ENCODE measurements around the gene ESAM.
A peak's percentile ranks its signal among the peaks of the same experiment; 100 is the strongest.

The ESAM gene, protein sequence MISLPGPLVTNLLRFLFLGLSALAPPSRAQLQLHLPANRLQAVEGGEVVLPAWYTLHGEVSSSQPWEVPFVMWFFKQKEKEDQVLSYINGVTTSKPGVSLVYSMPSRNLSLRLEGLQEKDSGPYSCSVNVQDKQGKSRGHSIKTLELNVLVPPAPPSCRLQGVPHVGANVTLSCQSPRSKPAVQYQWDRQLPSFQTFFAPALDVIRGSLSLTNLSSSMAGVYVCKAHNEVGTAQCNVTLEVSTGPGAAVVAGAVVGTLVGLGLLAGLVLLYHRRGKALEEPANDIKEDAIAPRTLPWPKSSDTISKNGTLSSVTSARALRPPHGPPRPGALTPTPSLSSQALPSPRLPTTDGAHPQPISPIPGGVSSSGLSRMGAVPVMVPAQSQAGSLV

DNA sequence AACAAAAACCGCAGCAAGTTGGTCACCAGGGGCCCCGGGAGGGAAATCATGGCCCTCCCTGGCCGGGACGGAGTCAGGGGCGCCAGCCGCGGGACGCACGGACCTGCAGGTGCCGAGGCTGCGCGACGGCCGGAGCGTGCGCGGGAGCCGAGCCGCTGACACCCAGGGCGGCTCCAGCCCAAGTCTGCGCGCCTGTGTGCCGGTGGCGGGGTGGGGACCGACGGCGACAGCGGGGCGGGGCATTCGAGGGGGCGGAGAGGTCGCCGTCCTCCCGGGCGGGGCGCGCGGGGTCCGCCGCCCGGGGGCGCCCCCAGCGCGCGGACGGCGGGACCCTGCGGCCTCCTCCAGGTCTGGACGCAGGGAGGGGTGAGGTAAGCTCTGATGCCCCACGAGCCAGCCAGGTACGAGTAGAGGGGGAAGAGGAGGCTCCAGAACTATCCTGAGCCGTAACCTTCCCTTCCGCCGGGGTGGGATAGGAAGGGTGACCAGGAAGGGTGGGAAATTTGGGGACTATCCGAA lies at the start of gene ESAM:
Gene ESAM, minus strand, starts transcription at position 186 of the 519 bp plus-strand sequence. Its CDS starts 136 bp downstream, at position 50.
- peak; percentile 38 for DNase-seq (ENCODE audit: low spot score)

DNA sequence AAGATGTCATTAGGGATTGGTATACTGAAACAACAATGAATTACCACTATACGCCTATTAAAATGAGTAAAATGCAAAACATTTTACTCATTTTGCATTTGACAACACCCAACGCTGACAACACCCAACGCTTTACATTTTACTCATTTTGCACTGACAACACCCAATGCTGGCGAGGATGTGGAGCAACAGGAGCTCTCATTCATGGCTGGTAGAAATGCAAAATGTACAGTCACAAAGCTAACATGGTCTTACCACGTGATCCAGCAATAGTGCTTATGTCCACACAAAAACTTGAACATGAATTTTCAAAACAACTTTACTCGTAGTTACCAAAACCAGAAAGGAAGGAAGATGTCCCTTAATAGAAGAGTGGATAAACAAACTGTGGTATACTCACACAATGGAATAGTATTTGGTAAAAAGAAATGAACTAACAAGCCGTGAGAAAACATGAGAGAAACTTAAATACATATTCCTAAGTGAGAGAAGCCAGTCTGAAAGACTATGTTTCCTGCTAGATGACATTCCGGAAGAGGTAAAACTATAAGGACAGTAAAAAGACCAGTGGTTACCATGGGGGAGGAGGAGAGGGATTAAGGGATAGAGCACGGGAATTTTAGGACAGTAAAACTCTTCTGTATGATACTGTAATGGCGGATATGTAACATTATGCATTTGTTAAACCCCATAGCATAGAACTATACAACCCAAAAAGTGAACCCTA lies 49.5 kb upstream of the ESAM start:
- no peak for DNase-seq (ENCODE audit: low spot score)

DNA sequence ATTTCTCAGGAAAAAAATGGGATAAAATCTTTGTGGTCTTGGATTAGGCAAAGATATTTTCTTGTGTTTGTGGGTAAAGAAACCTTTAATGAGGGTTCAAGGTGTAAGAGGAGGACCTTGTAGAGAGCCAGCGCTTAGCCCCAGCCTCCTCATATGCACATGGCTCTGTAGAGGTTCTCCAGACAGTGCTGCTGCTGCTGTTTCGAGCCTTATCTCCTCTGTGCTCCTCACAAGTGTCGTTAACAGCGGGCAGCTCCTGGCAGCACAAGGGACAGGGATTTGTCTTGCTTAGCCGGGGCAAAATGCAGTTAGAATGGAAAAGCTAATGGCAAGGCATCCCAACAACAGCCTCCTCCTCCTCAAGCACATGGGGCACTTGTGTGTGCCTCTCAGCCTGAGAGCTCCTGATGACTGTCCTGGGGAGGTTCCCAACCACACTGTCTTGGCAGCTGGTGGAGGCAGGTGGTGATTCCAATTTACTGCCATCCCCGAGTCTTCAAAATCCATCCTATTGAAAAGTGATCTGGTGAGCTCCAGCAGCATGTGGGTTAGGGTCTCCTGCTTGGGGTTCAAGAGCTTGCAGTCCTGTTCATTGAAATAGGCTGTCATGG lies 45.7 kb upstream of the ESAM start:
- no peak for DNase-seq (ENCODE audit: low spot score)

DNA sequence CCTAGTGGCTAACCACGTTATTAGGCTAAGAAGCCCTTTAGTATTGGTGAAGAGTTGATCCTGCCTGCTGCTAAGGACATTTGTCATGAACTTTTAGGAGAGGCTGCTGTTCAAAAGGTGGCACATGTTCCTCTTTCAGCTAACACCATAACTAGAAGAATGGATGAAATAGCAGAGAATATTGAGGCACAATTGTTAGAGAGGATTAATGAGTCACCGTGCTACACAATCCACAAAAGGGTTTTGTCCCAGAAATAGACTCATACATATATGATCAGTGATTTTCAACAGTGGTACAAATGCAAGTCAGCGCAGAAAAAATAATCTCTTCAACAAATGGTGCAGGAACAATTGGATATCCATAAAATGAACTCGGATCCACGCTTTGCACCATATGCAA lies 45.1 kb upstream of the ESAM start:
- DNase-seq (ENCODE audit: low spot score), result no peak

DNA sequence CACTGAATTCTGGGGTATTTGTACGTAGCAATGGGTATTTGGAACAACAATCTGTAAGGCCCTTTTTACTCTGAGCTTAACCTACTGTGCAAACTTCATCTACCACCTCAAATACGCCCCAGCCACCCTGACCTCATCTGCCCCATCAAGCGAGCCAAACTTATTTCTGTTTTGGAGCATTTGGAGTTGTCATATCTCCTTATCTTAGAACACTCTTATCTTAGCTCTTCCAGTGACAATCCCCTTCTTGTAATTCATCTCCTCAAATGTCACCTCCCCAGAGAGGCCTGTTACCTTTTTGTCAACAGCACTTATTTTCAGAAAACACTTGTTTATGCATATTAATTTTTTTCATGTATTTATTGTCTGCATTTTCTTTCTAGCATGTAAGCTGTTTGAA lies 42.8 kb upstream of the ESAM start:
- no peak for DNase-seq (ENCODE audit: low spot score)

DNA sequence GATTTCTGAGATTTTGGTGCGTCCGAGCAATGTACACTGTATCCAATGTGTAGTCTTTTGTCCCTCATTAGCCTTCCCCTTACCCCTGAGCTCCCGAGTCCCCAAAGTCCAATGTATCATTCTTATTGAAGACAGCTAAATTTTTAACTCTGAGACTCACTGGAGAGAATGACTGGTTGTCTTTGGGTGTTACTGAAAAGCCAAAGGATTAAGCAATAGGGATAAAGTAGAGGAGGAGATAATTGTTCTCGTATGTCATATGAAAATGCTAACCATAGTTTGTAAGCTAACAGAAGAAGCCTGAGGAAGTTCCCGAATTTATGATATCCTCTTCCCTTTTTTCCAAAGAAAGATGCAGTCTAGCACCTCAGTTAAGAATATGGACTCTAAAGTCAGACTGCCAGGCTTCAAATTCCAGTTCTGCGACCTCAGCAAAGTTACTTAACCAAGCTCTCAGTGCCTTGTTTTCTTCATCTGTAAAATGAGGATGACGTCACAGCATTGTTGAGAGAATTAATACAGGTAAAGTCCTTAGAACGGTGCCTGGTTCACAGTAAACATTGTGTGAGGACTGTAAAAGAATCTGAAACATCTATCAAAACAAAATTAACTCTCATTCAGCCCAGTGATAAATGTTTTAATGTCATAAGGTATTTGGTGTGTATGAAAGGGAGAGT lies 39.7 kb upstream of the ESAM start:
- no peak for DNase-seq (ENCODE audit: low spot score)

DNA sequence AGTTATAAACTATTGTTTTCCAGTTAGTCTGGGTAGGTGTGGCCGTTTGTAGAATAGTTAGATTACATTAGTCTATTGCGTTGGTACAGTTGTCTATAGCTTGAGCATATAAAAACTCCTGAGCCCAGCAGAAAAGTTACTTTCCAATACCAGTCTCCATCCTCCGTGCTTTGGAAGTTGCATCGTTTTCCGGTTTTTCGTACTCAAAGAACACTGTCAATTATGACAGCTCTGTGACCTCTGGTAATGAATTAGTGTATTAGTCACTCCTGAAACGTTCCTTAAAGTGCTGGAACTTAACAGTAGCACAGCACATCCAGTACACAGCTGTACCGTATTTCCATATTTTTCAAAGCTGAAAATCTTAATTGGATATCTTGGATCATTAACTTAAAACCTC lies 38.9 kb upstream of the ESAM start:
- peak; percentile 59 for DNase-seq (ENCODE audit: low spot score)

DNA sequence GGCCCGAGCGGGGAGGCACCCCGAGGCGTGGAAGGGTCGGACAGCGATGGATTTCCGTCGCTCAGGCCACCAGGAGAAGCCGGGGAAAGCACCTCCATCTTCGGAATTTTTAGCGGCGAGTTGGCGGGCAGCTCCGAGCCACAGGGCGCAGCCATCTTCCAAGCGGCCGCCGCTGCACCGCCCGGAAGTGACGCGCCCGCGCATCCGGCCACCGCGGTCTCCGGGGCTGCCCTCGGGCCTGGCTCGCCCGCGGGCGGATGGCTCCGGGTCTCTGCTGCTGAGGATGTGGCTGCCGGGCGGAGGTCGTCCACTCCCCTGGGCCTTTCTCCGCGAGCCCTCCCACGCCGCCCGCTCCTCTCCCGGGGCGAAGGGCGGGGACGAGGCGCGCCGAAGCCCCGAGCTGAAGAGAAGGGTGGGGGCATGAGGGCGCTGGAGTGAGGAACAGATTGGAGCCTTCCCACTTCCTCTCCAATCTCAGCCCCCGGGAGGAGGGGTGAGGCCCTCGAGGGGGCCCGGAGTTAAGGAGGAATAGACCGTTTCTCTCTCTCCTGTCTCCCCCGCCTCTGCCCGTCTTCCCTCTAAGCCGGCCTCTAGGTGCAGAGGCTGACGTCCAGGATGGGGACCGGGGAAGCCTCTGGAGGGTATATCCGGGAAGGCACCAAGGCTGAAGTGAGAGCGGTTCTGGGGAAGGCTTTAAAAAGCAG lies 38.3 kb upstream of the ESAM start, which contains the start of gene MSANTD2:
Gene MSANTD2, minus strand, starts transcription at position 181 of the 704 bp plus-strand sequence. Its CDS starts 26 bp downstream, at position 155.
- peak; percentile 77 for DNase-seq (ENCODE audit: low spot score)

DNA sequence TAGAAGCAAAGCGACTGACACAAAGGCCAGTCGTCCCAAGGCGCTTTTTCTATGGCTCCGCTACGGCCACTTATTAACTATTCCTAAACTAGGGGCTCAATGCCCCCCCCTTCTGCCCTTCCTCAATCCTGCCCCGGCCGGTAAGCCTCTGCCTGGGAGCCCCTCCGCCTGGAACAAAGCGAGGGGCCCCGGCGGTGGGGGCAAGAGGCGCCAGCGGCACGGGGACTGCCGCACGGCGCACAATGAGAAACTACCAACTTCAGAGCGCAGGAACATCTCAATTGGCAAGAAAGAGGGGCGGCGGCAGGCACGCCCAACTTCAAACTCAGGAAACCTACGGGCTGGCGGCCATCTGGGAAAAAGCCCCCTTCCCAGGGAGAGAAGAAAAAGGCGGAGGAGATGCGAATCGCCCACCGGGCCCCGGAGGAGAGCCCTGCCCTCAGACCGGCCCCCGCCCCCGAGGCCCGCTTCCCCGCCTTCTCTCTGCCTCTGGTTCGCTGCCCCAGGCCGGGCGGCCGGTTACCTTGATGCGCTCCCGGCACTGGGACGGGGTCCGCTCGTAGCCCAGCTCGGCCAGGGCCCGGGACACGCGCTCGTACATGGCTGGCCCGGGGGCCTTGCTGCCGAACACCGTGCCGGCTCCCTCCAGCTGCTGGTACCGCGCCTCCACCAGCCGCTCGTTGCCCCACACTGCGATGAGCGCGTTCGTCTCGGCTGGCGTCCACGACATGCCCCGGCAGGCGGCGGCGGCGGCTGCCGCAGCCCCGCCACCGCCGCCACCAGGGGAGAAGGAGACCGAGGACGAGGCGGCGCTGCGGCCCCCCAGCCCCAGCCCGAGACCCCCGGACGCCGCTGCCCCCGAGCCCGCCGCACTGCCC lies 37.5 kb upstream of the ESAM start:
- DNase-seq (ENCODE audit: low spot score), result peak; percentile 34

DNA sequence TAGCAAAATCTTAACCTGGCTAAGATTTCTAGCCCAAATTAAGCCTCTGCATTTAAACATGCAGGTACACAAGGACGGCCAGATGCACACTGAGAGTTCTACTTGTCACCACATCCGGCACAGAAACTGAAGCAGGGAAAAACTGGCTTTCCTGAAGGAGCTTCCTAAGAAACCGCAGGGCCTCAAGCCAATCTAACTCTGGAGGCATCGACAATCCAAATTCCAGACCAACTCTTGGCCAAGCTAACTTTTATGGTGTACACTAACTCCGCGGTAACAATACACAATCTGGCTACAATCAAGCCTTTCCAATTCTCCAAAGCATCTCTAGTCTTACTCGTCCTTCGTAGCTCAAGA lies 36.9 kb upstream of the ESAM start:
- DNase-seq (ENCODE audit: low spot score), result peak; percentile 71

DNA sequence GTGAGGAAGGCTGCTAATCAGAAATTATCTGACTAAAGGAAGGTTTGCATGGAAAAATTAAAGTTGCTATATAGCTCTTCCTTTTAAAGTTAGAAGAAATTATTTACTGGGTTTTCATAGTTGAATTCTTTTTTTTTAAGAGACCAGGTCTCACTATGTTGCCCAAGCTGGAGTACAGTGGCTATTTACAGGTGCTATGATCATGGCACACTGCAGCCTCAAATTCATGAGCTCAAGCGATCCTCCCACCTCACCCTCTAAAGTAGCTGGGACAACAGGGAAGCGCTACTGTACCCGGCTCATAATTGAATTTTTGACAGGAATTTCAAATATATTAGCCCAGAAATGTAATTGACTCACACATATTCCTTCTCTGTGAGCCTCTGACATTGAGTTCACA lies 34.2 kb upstream of the ESAM start:
- DNase-seq (ENCODE audit: low spot score), result no peak

DNA sequence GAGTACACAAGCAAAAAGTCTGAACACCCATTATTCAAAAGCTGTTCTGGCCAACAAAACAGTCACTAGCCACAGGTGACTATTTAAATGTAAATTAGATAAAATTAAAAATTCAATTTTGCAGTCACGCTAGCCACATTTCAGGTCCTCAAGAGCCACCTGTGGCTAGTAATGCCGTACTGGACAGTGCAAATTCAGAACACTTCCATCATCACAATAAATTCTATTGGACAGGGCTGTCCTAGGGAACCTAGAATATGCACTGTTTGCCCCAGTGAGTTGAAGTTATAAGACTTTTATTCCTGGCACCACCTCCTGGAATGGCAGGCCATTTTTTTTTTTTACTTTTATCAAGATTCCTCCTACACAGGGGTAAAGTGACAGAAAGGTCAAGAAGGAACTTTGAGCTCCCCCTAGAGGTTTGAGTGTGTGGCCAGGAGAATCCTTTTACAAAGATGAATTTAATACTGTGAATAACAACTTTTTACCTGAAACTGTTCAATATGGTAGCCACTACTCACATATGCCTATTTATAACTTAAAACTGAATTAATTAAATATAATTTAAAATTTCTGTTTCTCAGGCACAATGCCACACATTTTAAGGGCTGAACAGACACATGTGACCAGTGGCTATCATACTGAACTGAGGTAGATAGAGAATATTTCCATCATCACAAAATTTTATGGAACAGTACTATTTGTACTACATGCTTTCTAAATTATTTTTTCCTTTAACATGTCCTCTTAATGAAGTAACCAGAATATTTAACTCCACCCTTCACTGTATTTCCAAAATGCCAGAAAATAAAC lies 31.6 kb upstream of the ESAM start:
- DNase-seq (ENCODE audit: low spot score), result peak; percentile 59

DNA sequence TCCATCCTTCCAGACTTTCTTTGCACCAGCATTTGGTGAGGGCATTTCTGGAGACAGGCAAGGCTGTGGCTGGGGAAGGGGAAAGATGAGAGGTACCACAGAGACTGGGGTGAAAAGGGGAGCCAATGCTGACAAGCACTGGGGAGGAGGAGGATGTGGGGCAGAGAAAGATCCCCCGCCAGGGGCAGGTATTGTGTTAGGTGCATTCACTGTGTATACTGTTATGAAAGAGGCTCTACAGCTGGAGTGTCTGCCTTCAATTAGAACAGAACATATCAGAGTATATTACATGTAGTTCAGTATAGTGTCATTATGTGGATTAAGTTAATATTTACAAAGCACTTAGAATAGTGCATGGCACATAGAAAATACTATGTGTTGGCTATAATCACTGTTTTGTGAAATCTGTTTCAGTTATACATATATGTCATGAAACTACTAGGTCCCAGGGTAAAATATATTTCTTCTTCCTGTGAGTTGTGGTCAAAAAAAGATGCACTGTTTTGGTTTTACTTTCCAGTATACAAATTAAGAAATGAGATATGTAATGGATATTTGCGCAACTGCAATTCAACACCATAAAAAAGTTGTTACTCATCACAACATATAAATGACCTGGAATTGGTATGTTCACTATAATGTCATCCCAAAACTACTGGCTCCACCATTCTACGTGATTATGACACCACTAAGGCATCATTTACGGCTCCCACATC lies 29.7 kb upstream of the ESAM start:
- no peak for DNase-seq (ENCODE audit: low spot score)

DNA sequence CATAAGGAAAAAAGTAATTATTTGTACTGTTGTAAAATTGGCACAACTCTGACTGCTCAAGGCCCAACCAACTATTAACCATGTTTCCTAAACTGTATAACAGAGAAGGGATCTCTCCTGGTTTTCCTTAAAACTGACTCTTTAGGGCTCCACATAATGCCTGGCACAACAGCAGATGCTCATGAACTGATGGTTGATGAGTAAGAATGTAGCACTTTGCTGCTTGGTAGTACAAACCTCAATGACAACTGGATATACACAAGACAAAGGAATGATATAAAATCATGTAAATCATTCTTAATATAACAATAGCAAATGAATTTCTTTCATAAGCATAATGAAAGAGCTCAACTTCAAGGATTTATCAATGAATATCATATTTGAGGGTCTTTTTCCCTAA lies 26.4 kb upstream of the ESAM start:
- DNase-seq (ENCODE audit: low spot score), result peak; percentile 12

DNA sequence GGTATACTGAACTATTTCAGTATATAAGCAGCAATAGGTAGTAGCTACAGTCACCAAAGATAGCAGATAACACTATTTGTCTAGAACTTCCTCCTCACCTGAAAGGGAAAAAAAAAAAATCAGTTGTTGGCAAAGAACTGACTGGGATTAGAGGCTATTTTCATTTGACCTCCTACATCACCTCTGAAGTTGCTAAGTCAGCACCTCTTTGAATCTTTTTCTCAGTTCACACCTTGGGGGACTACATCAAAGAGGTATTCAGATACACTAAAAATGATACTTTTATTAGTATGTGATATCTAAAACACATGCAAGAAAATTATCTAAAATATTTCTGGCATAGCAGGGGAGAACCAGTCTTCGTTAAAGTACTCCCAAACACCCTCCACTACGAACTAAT lies 22.0 kb upstream of the ESAM start:
- no peak for DNase-seq (ENCODE audit: low spot score)

DNA sequence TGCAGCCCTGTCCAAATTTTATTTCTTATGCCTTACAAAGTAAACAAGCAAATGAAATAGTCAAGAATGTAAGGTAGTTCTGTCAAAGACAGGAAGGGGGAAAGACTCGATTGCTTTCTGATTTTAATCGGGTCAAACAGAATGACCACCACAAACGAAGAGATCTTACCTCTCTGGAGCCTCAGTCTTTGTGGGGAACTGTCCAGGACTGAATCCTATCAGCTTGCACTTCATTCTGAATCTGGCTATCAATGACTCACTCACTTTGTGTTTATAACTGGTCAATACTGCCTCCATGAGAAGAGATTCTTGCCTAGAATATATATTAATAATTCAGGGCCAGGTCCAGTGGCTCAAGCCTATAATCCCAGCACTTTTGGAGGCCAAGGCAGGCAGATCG lies 20.9 kb upstream of the ESAM start:
- no peak for DNase-seq (ENCODE audit: low spot score)

DNA sequence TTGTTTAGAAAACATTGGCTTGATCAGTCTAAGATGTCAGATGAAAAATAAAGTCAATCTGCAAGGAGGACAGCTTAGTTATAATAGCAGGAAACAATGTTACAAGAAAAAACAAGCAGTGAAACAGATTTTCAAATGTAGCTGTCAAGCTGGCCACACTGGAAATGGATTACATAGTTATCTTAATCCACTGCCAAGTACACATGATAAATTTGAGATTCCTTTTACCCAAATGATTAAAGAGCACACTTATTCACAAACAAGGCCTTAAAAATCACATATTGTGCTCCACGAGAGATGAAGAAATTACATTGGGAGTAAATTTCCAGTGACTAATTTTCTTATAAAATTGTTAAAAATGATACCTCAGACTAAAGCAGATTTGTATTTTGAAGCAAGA lies 17.5 kb upstream of the ESAM start:
- DNase-seq (ENCODE audit: low spot score), result no peak

DNA sequence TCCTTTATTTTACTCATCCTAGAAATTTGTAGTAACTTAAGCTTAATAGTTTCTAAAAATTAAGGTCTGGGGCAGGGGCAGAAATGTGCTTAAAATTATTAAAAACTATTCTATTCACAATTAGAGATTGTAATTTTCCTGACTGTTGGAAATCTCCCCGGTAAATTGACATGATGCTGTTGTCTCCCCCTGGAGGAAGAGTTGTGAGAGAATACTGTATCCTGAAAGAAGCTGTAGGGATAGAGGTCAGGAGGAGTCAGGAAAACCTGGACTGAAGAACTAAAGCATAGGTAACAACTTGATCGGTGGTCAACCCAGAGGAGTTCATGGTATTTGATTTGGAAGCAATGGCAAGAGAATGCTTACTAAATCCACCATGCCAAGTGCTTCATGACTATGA lies 16.2 kb upstream of the ESAM start:
- peak; percentile 10 for DNase-seq (ENCODE audit: low spot score)
